Stimulated activated CD8-positive, alpha-beta memory T cell treated with anti-CD3 and anti-CD28 coated beads, Interleukin-7, amount 100 ng/mL, for 4 hours (primary cell): ENCODE measurements around the gene NPPB.

ENCODE experiments used
- DNase-seq, 2 donors: peaks; one replicate each; pipeline ENCODE4 v3.0.0-alpha.2; 2020; ENCODE audit warnings: low read depth in 2 of 2

The NPPB gene

GRCh38 chr1:11833900-11834299 lies 24.8 kb downstream of the NPPB start:
- no peak for DNase-seq

GRCh38 chr1:11833497-11833896 lies 25.2 kb downstream of the NPPB start:
- no peak for DNase-seq

DNA sequence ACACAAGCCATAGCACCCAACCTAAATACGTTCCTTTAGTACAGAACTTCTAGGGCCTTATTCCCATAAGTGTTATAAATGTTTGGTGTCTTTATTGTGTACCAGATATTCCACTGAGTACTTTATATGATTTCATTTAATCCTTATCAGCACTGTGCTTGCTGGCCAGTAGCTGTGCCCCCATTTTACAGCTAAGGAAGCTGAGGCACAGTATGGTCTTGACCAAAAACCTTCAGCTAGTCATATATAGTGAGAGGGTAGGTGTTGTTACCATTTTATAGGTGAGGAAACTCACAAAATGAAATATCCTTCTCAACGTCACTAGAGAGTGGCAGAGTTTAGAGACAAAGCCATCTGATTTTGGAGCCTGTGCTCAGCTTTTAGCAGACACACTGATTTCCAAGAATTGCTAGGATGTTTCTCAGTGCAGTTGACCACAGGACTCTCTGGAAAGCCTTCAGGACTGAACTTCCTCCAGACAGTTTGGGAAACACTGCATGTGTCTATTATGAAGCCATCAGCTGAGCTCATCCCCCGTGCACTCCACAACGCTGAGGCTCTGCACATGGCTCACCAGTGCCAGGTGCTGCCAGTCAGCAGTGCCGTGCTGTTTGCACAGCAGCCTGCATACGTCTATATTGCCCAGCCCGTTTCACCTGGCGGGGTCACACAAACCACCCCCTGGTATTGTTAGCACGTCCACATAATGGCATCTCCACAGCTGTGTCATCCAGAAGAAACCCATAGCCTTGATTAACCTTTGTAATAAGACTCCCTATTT lies 26.6 kb downstream of the NPPB start:
- no peak for DNase-seq

GRCh38 chr1:11828511-11828910 lies 30.2 kb downstream of the NPPB start:
- DNase-seq, result no peak

- DNase-seq, result no peak
Observed at GRCh38 chr1:11826946-11827345, 31.8 kb downstream of the NPPB start.

GRCh38 chr1:11825131-11825530 lies 33.6 kb downstream of the NPPB start:
- no peak for DNase-seq

DNA sequence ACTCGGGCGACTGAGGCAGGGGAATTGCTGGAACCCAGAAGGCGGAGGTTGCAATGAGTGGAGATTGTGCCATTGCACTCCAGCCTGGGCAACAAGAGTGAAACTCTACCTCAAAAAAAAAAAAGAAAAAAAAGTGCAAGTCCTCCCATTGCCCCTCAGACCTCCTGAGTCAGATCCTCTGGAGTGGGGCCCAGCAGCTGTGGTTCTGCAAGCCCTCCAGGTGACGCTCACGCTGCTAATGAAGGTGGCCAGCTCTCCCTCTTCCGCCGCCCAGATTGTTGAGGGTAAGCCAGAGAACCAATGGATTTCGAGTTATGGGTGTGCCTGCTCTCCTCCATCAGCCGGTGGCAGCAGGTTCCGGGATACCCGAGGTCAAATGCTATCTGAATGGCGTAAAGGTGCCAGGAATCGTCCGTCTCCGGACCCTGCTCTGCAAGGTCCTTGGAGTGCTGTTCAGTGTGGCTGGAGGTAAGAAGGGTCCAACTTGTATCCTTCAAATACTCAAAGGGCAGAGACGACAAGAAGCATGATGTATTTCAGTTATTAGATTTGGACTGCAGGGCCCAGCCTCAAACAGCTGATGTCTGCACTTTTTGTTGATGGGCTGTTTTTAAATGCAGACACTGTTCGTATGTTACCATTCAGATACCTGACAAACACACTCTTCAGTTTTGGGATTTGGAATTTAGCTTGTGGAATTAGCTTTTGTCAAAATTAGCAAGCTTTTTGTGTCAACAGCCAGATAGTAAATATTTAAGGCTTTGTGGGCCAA lies 35.2 kb downstream of the NPPB start:
- DNase-seq, result no peak

DNA sequence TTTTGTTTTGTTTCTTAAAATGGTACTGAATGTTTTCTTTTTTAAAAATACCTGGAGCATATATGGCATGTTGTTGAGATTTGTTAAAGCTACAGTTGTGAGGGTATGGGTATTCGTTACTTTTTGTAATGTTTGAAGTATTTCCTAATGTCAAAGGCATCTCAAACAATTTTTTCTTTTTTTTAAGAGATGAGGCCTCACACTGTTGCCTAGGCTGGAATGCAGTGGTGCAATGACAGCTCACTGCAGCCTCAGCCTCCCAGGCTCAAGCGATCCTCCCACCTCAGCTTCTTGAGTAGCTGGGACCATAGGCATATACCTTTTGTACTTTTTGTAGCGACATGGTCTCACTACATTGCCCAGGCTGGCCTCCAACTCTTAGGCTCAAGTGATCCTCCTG lies 36.7 kb downstream of the NPPB start:
- no peak for DNase-seq

GRCh38 chr1:11817192-11817591 lies 41.6 kb downstream of the NPPB start:
- no peak for DNase-seq

DNA sequence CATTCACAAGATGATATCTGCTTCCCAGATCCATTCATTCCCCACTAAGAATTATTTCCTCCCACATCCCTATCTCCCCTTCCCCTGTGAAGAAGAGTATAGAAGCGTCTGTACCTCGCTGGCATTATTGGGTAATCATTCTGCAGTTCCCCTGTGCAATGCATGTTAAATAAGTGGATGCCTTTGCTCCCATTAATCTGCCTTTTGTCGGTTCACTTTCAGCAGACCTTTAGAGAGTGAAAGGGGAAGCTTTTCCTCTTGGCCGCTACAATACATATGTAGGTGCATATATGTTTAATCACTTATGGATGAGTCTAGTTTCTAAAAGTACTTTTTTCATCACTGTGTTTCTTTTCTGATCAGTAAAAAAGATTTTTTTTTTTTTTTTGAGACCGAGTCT lies 45.7 kb downstream of the NPPB start:
- no peak for DNase-seq
